ENCODE results near the gene DCLRE1C.

DNA sequence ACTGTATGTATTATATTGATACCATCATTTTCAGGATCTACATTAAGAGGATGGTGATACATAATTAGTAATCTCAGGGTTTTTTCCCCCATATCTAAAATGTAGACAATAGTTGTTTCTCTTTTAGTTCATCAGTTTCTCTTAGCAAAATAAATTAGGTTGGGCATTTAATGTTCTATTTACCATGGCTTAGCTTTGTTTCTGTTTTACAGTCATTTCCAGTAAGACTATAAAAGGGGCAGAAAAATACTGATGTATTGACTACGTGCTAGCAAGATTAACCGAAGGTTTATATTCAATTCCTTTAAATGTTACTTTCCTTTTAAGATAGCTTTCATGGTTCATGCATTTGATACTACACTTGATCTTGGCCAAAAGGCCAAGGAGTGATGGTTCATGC is 49.0 kb downstream of the DCLRE1C start:
- TF ChIP-seq CTCF (IDR thresholded peaks at IDR 0.05) (no peak), POLR2A (IDR thresholded peaks at IDR 0.05) (no peak)

Measured in adrenal gland (tissue), 5 donors.